K562 (cell line): ENCODE measurements around the gene ZNF74. TPM values are rescaled to one million over a fixed set of nuclear protein-coding genes. Genes with fewer than 3 reads are reported as not detected.

Experiments
- ATF1 ChIP-seq, 2 experiments: fragments of 450-650 bp in 1 of 2; IDR thresholded peaks; 2 replicates each; pipeline ENCODE4 v1.6.1; 2016; ENCODE audit warnings: missing compliant biosample characterization in 1 of 2, missing genetic modification characterization in 1 of 2
- BRF1 ChIP-seq: IDR thresholded peaks from 3 replicates; pipeline ENCODE4 v1.6.1; 2011; ENCODE audit warnings: borderline replicate concordance, mild to moderate bottlenecking; ENCODE audit not compliant: insufficient read length; ENCODE audit errors: extremely low read depth
- E2F4 ChIP-seq: sonication (generic); formaldehyde crosslinking; IDR thresholded peaks from 2 replicates; pipeline ENCODE4 v1.8.0; 2022; ENCODE audit warnings: mild to moderate bottlenecking, low read depth, missing genetic modification reagents
- GATAD2A ChIP-seq: fragments of 450-650 bp; IDR thresholded peaks from 2 replicates; pipeline ENCODE4 v1.6.1; 2017
- IFI16 ChIP-seq: fragments of 250-450 bp; sonication (Bioruptor Pico); IDR thresholded peaks from 2 replicates; pipeline ENCODE4 v2.1.2; 2022; ENCODE audit warnings: mild to moderate bottlenecking, inconsistent platforms
- LEF1 ChIP-seq: fragments of 450-650 bp; IDR thresholded peaks from 2 replicates; pipeline ENCODE4 v1.6.1; 2016; ENCODE audit warnings: mild to moderate bottlenecking
- MAZ ChIP-seq, 2 experiments: fragments of 450-650 bp in 1 of 2; sonication (generic) in 1 of 2; formaldehyde crosslinking; IDR thresholded peaks in 1 of 2; conservative IDR thresholded peaks in 1 of 2; 2 replicates each; pipeline versions ENCODE4 v1.4.0 to v1.5.0; 2020; ENCODE audit warnings: mild to moderate bottlenecking in 1 of 2, missing genetic modification reagents in 1 of 2
- MLLT1 ChIP-seq, 2 experiments: fragments of 450-650 bp; IDR thresholded peaks; 2 replicates each; pipeline ENCODE4 v1.6.1; 2016
- MLX ChIP-seq, 2 experiments: fragments of 450-650 bp in 1 of 2; sonication (generic) in 1 of 2; formaldehyde crosslinking; conservative IDR thresholded peaks; 2 replicates each; pipeline versions ENCODE4 v1.4.0 to v1.8.1; 2020 to 2022; ENCODE audit warnings: mild to moderate bottlenecking in 1 of 2, missing genetic modification reagents in 1 of 2
- NCOA2 ChIP-seq, 2 experiments: fragments of 450-650 bp; IDR thresholded peaks; 2 replicates each; pipeline ENCODE4 v1.6.1; 2018; ENCODE audit warnings: mild to moderate bottlenecking in 2 of 2, moderate library complexity in 1 of 2; ENCODE audit not compliant: partially characterized antibody in 2 of 2
- PHB2 ChIP-seq: fragments of 450-650 bp; IDR thresholded peaks from 2 replicates; pipeline ENCODE4 v1.6.1; 2017; ENCODE audit warnings: low read depth
- RAD51 ChIP-seq: fragments of 450-650 bp; IDR thresholded peaks from 2 replicates; pipeline ENCODE4 v1.7.1; 2016; ENCODE audit warnings: low read depth, mild to moderate bottlenecking, borderline replicate concordance
- RHOXF2B ChIP-seq: fragments of 250-450 bp; sonication (Bioruptor Pico); conservative IDR thresholded peaks from 2 replicates; pipeline ENCODE4 v1.5.1; 2021
- SMARCA4 ChIP-seq: fragments of 450-650 bp; IDR thresholded peaks from 2 replicates; pipeline ENCODE4 v1.6.1; 2016
- SRSF3 ChIP-seq: fragments of 200-400 bp; formaldehyde crosslinking; IDR thresholded peaks from 2 replicates; pipeline ENCODE4 v1.6.1; 2016; ENCODE audit warnings: mild to moderate bottlenecking, low read length, moderate library complexity; ENCODE audit not compliant: insufficient read depth
- STAT6 ChIP-seq: sonication (generic); formaldehyde crosslinking; IDR thresholded peaks from 2 replicates; pipeline ENCODE4 v1.8.1; 2023; ENCODE audit warnings: mild to moderate bottlenecking, missing genetic modification reagents
- TAF15 ChIP-seq: fragments of 200-400 bp; formaldehyde crosslinking; IDR thresholded peaks from 2 replicates; pipeline ENCODE4 v1.6.1; 2017; ENCODE audit warnings: mild to moderate bottlenecking, low read depth, low read length, moderate library complexity
- TCF7 ChIP-seq: sonication (generic); IDR thresholded peaks from 2 replicates; pipeline ENCODE4 v1.6.1; 2016; ENCODE audit warnings: antibody characterized with exemption, borderline replicate concordance
- TEAD1 ChIP-seq, 2 experiments: fragments of 450-650 bp in 1 of 2; sonication (generic) in 1 of 2; formaldehyde crosslinking; IDR thresholded peaks; 2 replicates each; pipeline versions ENCODE4 v1.4.0 to v1.8.0; 2020 to 2022; ENCODE audit warnings: mild to moderate bottlenecking in 2 of 2, missing genetic modification reagents in 1 of 2
- ZHX1 ChIP-seq: fragments of 150-350 bp; conservative IDR thresholded peaks from 2 replicates; pipeline ENCODE4 v1.6.1; 2014; ENCODE audit warnings: low read length
- ZNF212 ChIP-seq: fragments of 450-650 bp; formaldehyde crosslinking; IDR thresholded peaks from 2 replicates; pipeline ENCODE4 v1.4.0; 2020; ENCODE audit warnings: mild to moderate bottlenecking
- polyA plus RNA-seq, 8 experiments: library from polyadenylated mRNA; depleted of rRNA in 4 of 8; stranded (reverse) in 5 of 8; unstranded in 3 of 8; fragments of >200 nt; fragmentation: Nextera tagmentation in 2 of 8; fragmentation: Illumina TruSeq in 1 of 8; extraction: Ambion mirVana in 2 of 8; extraction: Trizol in 1 of 8; gene quantifications; 2 replicates each; pipeline versions ENCODE4 v1.2.1 to v1.2.3, GENCODE V29; 2011 to 2014; ENCODE audit warnings: inconsistent platforms in 1 of 8, missing spikeins in 1 of 8
- total RNA-seq, 7 experiments: library from RNA; depleted of rRNA in 6 of 7; stranded (reverse); fragments of >200 nt in 6 of 7; fragmentation: Illumina TruSeq in 2 of 7; extraction: Trizol in 2 of 7; gene quantifications; 2 replicates each; pipeline versions ENCODE4 v1.2.1 to v1.2.3, GENCODE V29; 2011 to 2021; ENCODE audit warnings: low replicate concordance in 1 of 7

Gene ZNF74
- total and polyA plus RNA-seq, 9 of the 15 experiments (the other 6 are each of a cell fraction or from before 2014, with no cell fraction given) = 2.4 to 53.5 (median 31.5) TPM

GRCh38 chr22:20421507-20421874, 27.5 kb downstream of the ZNF74 start (continued):
- TF ChIP-seq STAT6 (CRISPR knock-in tag) = 0 out of 2 replicates have a peak, but pooled peaks have one; percentile 40
- no peak for TF ChIP-seq TCF7
- no peak for TF ChIP-seq BRF1
- no peak for TF ChIP-seq NCOA2 (IDR thresholded peaks at IDR 0.05; ENCODE audit: partially characterized antibody in 2 of 2)
- TF ChIP-seq MAZ (CRISPR knock-in tag; conservative IDR thresholded peaks at IDR 0.05 in 1 of 2, IDR thresholded peaks at IDR 0.05 in 1 of 2) = no peak
- TF ChIP-seq PHB2 = peak; percentile 72
- TF ChIP-seq MLX (CRISPR knock-in tag; conservative IDR thresholded peaks at IDR 0.05) = peak in 1 of 2 experiments; percentile 27; a peak in 1 of 4 replicates
- TF ChIP-seq SMARCA4 = no peak
- TF ChIP-seq TAF15 = no peak
- no peak for TF ChIP-seq RAD51
- no peak for TF ChIP-seq ATF1 (CRISPR knock-in tag; IDR thresholded peaks at IDR 0.05)
- no peak for TF ChIP-seq ATF1 (tag; IDR thresholded peaks at IDR 0.05)
- no peak for TF ChIP-seq IFI16 (CRISPR knock-in tag)
- no peak for TF ChIP-seq ZNF212
- peak; percentile 69 to 82 for TF ChIP-seq MLLT1 (IDR thresholded peaks at IDR 0.05)
- no peak for TF ChIP-seq ZHX1
- peak; percentile 37; the same call in 1 of the 2 replicates for TF ChIP-seq E2F4 (CRISPR knock-in tag)
- no peak for TF ChIP-seq GATAD2A
- TF ChIP-seq RHOXF2B (CRISPR knock-in tag) = no peak
- TF ChIP-seq SRSF3 = no peak
- no peak for TF ChIP-seq TEAD1 (CRISPR knock-in tag; IDR thresholded peaks at IDR 0.05)
- TF ChIP-seq LEF1 = no peak
